NCI-H2029 treated with DMSO at 0.1 percent for 48 hours (cell line): ENCODE results near the gene TCERG1L.
"Not testable (repeated sequence)": the region's sequence is repeated elsewhere in the genome, so short reads cannot be mapped to it uniquely, and the experiment has no call there.

Source experiments
- DNase-seq: peaks from one replicate; lab custom pipeline; 2025; lab: John Stamatoyannopoulos, UW

The TCERG1L gene

DNA sequence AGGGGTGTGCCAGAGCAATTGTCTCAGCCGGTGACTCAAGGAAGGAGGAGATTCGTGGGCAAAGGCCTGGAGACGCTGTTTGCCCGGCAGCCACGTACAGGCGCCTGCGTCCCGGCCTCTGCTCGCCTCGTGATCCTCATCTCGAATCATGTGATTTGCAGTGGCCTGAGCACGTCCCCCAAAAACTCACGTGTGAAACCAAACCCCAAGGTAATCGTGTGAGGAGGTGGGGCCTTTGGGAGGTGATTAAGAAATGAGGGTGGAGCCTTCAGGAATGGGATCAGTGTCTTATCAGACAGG, 226.8 kb downstream of the TCERG1L start:
- DNase-seq = no peak

DNA sequence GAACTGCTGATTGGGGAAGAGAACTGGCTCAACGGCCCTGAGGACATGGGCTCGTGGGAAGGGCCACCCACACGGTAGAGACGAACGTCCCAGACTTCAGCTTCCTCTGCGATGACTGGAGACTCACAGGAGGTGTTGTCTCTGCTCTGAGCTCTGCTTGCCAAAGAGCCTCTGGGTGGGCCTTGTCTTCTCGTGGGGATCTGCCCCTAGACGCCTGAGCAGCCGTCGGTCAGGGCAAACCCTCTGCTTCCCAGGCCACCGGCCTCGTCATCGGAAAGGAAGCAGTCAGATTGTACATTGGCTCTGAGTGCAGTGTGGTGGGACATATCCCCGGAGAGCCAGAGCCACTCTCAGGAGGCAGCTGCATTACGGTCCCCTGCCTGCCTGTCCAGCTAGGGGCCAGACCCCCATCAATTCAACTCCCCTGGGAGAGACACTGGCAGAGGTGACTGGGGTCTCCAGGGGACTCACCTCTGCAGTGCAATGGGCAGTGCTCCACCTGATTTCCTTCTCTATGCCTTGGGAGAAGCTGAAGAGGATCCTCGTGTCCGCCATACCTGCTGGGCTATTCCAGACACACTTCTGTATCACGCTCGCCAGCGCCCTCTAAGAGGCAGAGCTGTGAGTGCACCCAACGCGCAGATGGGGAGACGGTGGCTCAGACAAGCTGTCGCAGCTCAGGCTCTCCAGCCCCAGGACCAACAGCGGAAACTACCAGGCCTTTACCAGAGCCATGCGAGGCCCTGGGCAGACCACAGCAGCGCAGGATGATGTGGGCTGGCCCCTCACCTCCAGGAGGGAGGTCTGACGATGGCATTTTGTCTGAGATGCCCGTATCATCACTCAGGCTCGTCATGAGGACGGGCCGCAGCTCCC, 227.4 kb downstream of the TCERG1L start:
- DNase-seq = no peak

DNA sequence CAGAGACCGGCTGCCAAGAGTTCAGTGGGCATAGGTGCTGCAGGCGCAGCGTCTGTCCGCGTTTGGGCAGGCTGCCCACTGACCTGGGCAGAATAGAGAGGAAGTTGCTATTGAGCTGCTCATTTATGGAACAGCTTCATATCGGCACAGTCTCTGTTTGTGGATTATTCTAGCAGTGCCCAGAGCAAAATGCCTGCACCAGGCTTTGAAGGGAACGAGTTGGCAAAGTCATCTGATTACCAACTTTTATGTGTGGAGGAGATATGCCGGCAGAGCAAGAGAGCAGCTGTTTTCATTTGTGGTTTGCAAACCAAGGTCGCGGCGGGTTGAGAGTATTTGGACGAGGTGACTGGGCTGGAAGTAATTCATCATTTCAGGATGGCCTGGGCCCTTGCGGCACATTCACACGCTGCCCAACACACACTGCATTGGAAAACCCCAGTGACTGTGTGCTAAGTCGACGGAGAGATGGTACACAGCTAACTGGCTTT, 228.5 kb downstream of the TCERG1L start:
- DNase-seq = no peak

DNA sequence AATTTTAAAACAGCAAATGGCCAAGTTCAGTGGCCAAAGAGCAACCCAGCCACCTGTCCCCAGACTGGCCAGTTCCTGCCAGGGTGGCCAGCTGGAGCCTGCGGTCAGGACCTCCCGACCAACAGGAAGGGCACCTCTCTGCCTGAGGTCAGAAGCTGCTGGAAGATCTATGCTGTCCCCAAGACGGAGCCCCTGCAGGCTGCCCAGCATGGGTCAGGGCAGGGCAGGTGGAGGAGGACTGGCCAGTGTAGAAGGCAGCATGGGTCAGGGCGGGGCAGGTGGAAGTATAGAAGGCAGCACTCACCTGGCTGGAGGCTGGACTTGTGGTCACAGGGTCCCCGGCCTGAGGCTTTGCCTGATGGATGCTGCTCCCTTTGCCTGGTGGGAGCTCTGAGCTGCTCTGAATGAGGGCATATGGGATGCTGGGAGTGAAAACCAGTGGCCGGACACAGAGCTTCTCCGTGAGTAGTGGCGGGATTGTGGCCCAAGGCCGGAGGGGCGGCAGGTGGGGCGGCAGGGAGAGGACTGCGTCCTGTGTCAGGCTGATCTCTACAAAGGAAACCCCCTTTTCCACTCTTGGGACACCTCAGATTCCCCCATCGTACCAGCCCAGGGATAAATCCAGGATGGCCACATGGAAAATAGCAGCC, 229.2 kb downstream of the TCERG1L start:
- no peak for DNase-seq

DNA sequence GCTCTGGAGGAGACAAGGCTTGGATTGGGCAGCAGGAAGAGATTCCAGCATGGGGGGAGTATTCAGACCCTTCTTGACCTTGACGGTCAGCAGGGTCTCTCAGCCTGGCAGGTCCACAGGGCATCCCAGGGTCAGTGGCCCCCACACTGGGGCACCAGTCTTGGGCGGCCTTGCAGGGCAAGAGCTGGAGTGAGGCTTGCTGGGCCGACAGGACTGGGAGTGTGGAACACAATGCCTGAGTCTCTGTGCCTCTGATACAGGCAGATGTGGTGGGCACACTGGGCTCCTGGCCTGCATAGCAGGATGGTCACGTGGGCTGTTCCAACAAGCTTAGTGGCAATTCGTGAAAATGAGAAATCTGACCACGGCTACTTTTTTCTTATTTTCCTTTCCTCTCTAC, 229.7 kb downstream of the TCERG1L start:
- DNase-seq = no peak

DNA sequence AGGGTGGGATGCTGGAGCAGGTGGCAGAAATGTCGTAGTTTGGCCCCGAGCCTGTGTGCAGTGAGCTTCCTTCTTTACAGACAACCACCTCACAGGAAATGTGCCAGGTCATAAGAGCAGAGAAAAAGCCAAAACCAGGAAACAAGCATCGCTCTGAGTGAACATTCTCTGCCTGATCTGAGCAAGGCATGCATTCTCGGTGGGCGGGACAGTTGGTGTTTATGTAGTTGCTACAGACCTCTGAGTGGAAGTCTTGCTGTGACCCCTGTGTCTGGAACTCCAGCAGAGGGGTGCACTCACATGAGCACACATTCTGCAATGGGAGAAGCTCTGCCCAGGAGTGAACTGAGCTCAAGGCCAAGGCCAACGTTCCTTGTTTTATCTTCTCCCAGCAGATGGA, 230.1 kb downstream of the TCERG1L start:
- DNase-seq = peak; percentile 50

DNA sequence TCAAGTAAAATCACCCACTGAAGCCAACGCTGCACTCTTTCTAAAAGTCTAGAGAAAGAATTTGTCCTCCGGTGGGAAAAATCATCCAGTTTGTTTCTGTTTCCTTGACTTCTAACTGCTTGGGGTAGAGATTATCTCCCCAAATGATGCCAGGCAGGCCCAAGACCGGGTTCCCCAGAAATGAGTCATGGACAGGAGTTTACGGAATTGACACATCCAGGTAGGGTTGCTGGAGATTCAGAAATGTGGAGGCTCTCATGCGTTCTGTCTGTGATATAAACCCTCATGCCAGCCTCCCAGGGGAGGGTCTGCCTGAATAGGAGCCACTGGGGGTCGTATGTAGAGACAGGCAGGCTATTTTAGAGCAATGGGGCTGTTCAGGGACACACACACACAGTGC, 230.9 kb downstream of the TCERG1L start:
- no peak for DNase-seq

DNA sequence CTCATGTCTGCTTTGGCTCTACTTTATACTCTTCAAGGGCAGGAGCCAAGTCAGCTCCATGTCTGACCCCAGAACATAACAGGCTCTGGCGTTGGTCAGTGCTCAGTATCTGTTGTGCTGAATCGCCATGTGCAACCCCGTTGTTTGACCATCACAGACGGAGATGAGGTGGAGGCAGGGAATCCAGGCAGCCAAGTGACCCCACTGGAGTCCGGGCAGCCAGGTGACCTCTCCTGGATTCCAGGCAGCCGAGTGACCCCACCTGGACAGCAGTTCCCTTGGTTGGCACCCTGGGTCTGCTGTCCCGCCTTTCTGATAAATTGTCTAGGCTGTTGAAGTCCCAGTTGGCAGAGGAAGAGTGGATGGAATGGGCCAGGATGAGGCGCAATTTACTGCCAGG, 232.2 kb downstream of the TCERG1L start:
- no peak for DNase-seq

DNA sequence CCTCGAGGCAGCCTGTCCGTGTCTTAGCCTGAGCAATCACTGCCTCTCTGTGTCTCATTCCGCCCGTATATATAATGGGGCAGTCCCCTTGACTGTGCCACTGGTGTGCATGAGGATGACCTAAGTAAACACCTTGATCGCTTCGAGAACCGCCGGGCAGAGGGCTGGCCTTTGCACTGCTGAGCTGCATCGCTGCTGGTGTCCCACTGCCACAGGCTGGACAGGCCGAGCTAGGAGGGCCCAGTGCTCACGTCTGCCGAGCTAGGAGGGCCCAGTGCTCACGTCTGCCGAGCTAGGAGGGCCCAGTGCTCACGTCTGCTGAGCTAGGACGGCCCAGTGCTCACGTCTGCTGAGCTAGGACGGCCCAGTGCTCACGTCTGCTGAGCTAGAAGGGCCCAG, 232.6 kb downstream of the TCERG1L start:
- DNase-seq = not testable (repeated sequence)

DNA sequence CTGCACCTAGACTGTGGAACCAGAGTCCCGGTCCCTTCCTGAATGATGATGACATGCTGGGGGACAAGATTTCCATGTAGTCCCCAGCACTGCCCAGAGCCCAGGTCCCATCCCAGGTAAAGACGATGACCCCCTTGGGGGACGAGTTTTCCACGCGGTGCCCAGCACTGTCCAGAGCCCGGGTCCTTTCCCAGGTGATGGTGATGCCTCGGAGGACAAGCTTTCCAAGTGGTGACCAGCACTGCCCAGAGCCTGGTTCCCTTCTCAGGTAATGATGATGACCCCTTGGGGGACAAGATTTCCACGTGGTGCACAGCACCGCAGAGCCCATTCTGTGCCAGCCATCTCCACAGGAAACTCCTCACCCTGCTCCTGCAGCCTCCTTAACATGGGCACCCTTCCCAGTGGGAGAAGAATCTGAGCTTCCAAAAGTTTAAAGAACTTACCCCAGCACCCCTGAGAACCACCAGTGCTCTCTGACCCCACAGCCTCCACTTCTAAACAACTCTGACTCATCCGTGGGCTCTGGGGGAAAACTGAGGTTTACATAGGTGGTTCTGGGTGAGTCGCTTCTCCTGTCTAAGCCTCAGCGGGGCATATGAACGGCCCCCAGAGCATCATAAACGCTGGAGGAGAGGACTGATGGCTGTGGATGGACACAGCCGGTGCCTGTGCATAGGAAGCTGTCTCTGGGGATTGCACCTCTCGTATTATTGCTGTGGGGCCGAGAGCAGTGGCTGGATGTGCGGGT, 233.2 kb downstream of the TCERG1L start:
- DNase-seq = no peak

DNA sequence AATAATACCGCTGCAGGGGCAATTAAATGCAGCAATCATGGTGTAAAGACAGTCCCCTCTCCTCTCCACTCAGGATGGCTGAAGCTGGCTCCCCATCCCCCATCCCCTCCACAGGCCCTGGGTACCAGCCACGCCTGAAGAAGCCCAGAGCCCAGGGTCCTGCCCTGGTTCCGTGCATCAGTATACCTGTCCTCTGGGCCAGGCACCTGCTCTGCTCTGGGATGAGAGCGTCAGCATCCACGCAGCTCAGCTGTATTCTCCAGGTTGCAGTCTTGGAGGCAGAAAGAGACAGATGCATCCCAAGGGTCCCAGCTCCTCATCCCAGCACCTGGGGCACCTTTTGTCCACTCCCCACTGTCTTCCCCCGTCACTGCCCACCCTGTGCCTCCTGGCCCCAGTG, 233.8 kb downstream of the TCERG1L start:
- no peak for DNase-seq

DNA sequence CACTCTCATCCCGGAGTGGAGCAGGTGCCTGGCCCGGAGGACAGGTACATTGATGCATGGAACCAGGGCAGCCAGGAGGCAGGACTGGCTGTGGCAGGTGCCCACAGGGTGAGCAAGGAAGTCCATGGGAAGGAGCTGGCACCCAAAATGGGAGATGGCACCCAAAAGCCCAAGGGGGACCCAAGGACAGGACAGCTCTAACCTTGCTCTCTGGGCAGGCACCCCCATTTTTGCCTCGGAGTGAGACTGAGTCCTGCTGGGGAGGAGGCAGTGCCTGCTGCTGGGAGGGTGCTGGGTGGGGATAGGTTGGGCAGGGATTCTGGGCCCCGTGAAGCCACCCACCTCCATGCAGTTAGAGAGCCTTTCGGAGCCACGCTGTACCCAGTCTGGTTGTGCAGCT, 234.5 kb downstream of the TCERG1L start:
- no peak for DNase-seq

DNA sequence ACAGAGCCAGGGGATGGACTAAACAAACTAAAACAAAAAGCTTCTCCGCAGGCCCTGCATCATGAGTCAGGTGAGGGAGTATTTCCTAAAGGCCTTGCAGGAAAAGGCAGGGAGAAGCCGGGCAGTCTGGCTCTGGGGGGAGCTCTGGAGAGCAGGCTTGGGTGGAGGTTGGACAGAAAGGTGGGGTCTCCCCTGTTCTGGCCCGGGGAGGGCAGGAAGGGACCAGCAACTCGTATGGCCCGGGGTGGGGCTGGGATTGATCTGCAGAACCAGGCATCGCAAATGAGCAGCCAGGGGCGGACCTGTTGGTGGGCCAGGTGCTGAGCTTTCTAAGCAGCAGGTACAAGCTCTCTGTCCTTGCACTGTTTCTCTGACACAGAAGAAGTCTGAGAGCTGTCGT, 235.2 kb downstream of the TCERG1L start:
- no peak for DNase-seq

DNA sequence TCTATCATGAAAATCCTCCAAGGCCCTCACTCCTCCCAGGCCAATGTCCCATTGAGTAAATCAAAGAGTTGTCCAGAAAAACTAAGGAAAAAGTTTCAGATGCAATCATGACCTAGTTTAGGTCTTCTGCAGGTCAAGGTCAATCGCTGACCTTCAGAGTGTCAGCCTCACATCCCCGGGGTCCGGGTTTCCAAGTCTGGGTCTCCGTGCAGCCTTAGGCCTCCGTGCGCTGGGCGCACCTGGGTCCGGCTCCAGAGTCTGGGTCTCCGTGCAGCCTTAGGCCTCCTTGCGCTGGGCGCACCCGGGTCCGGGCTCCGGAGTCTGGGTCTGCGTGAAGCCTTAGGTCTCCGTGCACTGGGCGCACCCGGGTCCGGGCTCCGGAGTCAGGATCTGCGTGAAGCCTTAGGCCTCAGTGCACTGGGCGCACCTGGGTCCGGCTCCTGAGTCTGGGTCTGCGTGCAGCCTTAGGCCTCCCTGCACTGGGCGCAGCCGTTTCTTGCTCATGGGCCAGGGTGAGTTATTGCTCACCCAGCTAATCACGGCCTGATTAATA, 236.2 kb downstream of the TCERG1L start:
- no peak for DNase-seq

DNA sequence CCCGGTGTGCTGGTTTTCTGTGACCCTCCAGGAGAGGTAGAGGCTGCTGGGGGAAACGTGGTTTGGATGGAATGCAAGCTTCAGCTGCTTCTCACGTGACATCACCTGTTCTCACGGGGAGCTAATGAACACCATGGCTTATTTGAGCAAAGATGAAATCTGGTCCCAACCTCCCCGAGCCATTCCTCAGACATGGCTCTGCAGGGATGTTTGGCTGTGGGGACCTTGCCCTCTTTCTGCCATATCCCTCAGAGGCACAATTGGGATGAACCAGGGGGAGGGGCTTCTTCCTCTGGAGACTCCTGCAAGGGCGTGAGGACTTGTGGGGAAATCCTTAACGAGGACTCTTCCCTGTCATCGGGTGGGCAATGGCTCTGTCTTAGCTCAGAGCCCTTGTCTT, 236.8 kb downstream of the TCERG1L start:
- DNase-seq = no peak

DNA sequence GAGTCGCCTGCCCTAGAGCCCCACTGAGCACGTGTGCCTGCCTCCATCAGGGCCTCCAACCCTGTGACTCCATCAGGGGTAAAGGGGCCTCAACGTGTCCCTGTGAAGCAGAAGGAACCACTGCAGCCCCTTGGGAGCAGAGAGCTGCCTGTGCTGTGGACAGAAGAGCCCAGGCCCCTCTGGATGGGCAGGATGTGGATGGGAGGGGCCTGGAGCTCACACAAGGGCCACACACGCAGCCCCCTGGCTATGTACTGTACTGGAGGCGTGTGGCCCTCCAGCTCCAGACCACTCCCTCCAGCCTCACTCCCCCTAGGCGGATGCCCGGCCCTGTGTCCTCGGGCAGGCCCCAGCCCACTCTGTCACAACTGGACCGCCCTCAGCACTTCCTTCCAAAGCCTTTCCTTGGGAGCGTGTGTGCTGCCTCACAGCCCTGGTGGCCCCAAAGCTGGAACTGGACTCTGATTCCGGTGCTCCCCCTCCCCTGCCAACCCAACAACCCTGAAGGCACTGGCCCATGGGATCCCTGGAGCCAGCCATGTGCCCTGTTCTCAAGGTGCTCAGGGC, 238.0 kb downstream of the TCERG1L start:
- DNase-seq = no peak

DNA sequence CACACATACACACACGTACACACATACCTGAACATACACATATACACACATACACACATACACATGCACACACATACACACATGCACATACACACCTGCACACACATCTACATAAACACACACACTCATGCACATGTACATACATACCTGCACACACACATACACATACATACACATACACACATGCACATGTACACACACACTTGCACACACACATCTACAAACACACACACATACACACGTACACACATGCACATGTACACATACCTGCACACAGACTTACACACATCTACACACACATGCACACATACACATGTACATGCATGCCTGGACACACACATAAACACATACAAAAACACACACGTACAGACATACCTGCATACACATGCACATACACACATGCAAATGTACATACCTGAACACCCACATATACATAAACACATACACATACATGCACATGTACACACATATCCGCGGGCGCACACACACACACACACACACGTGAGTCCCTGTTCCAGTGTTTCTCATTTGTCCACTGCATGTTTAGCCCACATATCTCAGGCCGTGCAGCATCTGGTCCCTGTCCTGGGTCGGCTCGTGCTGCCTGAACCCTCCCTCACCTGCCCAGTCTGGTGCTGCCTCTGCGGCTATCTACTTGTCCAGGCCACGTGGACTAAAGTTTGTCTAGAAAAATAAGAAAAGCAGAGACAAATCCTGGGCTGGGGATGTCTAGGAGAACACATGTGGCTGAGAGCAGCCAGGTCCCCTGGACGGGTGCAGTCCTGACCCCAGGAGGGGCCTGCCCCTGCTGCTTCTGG, 238.7 kb downstream of the TCERG1L start:
- DNase-seq = no peak

DNA sequence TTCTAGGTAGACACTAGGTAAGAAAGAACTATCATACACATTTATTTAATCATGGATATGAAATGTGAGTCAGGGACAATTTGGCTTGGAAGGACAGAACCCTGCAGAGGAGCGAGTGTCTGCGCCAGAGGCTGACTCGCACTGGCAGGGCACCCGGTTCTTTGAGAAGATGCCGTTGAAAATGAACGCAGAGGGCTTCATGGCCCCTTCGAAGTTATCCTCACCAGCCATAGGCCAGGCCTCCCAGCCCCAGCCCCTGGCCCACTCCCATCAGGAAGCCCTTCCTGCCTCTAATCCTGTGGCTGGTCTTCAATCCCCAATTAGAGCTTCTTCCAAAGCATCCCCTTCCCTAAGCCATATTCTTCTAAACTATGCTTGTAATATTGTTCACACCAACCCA, 239.8 kb downstream of the TCERG1L start:
- no peak for DNase-seq

DNA sequence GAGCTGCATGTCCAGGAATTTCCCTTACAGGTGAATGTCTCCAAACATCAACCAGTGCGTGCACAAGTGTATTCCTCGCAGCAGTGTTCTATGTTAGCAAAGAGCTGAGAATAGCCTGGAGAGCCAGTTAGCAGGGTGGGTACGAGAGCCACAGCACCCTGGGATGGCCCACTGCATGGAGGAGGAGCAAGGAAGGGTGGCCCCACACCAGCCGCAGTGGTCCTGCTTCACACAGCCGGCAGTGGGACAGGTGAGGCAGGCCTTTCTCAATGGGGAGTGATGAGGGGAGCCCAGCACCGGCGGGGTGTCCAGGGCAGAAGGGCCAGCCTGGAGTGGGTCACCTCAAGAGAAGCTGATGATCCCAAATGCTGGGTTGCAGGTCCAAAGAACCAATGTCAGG, 240.7 kb downstream of the TCERG1L start:
- DNase-seq = no peak

DNA sequence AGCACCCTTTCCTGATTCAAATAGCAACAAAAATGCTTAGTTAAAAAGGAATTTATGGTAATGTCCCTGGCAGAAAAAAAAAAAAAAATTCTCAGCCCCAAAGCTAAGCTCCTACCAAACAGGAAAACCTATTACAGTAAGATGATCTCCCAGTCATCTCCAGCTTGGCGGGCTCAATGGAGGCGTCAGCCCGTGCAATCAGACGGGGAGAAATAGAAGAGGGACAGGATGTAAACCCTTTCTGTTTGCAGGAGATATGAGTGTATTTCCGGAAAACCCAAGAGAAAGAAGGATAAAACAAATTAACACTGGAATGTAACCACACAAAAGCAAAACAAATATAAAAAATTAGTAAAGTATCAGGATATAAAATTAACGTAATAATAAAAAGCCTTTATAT, 242.8 kb downstream of the TCERG1L start:
- DNase-seq = no peak

DNA sequence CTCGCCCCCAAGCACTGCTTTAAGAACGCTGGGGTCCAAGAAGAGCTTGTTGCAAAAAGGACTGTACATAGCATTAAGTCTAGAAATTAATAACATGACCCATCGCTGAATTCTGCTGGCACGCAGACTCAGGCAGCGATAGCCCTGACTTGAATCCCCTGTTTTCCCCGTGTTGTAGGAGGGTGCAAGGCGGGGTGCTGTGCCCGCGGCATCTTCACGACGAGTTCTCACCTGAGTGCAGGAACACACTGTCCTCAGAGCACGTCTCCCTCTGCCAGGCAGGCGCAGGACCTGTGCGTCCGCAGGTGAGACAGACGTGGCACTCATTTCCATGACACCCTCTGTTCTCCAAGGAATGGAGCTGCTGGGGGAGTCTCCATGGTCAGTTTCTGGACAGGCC, 243.2 kb downstream of the TCERG1L start:
- DNase-seq = no peak
